GM18870 (cell line): Measurements from ENCODE around the gene SEPTIN3.

ENCODE experiments used
- ATAC-seq: cut with Tn5 transposase; IDR thresholded peaks from one replicate; pipeline ENCODE4 v1.9.1; 2021; ENCODE audit warnings: moderate library complexity; ENCODE audit not compliant: unreplicated experiment

The SEPTIN3 gene

DNA sequence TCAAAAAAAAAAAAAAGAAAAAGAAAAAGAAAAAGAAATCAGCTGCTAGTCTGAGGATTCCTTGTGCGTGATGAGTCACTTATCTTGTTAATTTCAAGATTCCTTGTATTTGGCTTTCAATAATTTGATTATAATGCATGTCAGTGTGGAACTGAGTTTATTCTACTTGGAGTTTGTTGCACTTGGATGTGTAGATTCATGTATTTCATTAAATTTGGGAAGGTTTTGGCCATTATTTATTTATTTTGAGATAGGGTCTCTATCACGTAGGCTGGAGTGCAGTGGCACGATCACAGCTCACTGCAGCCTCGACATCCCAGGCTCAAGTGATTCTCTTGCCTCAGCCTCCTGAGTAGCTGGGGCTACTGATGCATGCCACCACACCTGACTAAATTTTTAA, 44.1 kb downstream of the SEPTIN3 start:
- ATAC-seq, result no peak

DNA sequence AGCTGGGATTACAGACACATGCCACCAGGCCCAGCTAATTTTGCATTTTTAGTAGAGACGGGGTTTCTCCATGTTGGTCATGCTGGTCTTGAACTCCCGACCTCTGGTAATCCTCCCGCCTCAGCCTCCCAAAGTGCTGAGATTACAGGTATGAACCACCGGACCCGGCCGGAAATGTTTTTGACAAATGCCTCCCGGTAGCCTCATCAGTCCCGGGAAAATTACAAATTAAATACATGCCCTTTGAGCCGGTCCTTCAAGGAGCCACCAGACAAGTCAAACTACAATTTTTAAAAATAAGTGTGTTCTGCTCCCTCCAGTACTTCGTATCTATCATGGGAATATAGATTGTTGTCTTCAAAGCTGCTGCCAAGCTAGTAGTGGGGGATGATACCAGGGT, 46.9 kb downstream of the SEPTIN3 start:
- ATAC-seq, result no peak

DNA sequence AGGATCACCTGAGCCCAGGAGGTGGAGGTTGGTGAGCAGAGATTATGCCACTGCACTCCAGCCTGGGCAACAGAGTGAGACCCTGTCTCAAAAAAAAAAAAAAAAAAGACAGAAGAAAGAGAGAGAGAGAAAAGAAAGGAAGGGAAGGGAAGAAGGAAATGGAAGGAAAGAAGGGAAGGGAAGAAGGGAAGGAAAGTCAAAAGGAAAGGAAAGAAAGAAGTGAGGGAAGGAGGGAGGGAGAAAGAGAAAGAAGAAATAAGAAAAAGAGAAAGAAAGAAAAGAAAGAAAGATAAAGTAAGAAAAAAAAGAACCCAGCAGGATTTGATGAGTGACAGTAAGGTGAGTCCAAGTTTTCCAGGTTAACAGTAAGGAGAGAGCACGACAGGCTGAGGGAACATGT, 49.0 kb downstream of the SEPTIN3 start:
- ATAC-seq, result no peak
